GM19397 (cell line): ENCODE data around the gene AARS2.

Experiments used
- ATAC-seq: cut with Tn5 transposase; IDR thresholded peaks from one replicate; pipeline ENCODE4 v1.9.1; 2021; ENCODE audit warnings: mild to moderate bottlenecking, moderate library complexity; ENCODE audit not compliant: unreplicated experiment

Gene AARS2

GRCh38 chr6:44251576-44252524 is 61.3 kb downstream of the AARS2 start:
- no peak for ATAC-seq

GRCh38 chr6:44250718-44251123 is 62.4 kb downstream of the AARS2 start:
- no peak for ATAC-seq

GRCh38 chr6:44250067-44250717 is 63.0 kb downstream of the AARS2 start:
- ATAC-seq, result no peak
